AG04449 (cell line): ENCODE data around the gene TENT4B.

Source experiments
- CTCF ChIA-PET: fragments of 350-600 bp; formaldehyde crosslinking; extraction: SDS; loops from one replicate; lab custom pipeline; 2021; ENCODE audit warnings: antibody characterized with exemption; lab: Yijun Ruan, JAX
- POLR2A ChIA-PET: fragments of 400-600, 350-600 bp; formaldehyde crosslinking; extraction: SDS; loops from one replicate; lab custom pipeline; 2020; ENCODE audit warnings: antibody characterized with exemption, inconsistent platforms; lab: Yijun Ruan, JAX
- DNase-seq: peaks from one replicate; pipeline ENCODE4 v3.0.0-alpha.2; 2010; ENCODE audit warnings: low read depth, low spot score
- H3K4me3 ChIP-seq: 2 replicates; pipeline ENCODE4 v1.5.1; 2011; ENCODE audit warnings: low read depth, mild to moderate bottlenecking, control low read depth, low read length
- TF ChIP-seq, protein P1 (sequence below): IDR thresholded peaks from one replicate; pipeline ENCODE4 v1.5.1; 2011; ENCODE audit warnings: mild to moderate bottlenecking, moderate library complexity, low read length, control low read depth, inconsistent platforms; ENCODE audit not compliant: insufficient read depth; ENCODE audit errors: missing control alignments

TENT4B gene

DNA sequence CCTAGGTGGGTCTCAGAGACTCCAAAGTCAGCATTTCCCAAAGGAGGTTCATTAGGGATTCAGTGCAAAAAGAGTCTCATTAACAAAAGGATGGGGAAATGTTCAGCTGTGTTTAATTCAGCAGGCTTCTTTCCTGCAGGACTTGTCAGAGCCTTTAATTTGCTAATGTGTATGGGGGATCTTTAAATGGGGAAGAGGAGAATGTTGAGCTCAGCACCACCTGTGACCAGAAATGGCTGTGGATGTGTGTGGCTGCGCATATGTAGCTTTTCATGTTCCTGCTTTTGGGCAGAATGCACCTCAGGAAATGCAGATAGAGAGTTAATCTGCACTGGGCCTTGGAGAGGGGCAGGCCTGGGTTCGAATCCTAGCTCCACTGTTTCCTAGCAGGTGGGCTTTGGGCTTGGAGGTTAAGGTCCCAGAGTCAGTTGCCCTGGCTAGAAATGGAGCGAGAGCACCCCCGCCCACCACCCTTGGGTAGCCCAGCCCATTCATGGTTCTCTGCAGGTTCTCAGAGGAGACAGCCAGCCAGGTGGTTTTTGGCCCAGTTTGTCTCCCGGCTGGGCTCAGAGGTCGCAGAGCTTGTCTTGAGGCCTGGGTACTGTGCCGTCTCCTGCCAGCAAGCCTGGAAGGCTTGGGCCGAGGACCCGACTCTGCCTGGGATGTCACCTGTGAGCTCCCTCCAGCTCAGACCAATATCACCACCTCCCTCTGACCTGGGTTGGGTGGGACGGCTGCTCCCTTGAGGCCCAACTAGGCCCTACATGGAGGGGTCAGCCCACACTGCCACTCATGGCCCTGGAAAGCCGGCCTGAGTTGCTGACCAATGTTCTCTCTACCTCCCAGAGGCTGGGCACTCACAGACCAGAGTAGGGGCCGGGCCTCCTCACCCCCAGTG, 122.6 kb downstream of the TENT4B start:
- ChIA-PET POLR2A (no interaction called here), CTCF (interaction anchor here (0.7 to 1.6 kb wide), 6 partner anchors 18 to 531 kb away, joined by 3 to 5 read pairs (median 3); partner anchors contain the start of gene CNEP1R1)
- no peak for DNase-seq
- H3K4me3 ChIP-seq = no peak overlapping the region
- TF ChIP-seq, protein P1, sequence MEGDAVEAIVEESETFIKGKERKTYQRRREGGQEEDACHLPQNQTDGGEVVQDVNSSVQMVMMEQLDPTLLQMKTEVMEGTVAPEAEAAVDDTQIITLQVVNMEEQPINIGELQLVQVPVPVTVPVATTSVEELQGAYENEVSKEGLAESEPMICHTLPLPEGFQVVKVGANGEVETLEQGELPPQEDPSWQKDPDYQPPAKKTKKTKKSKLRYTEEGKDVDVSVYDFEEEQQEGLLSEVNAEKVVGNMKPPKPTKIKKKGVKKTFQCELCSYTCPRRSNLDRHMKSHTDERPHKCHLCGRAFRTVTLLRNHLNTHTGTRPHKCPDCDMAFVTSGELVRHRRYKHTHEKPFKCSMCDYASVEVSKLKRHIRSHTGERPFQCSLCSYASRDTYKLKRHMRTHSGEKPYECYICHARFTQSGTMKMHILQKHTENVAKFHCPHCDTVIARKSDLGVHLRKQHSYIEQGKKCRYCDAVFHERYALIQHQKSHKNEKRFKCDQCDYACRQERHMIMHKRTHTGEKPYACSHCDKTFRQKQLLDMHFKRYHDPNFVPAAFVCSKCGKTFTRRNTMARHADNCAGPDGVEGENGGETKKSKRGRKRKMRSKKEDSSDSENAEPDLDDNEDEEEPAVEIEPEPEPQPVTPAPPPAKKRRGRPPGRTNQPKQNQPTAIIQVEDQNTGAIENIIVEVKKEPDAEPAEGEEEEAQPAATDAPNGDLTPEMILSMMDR = no peak

- TF ChIP-seq, protein P1 = no peak
- CTCF ChIA-PET = no interaction called here
- DNase-seq = no peak
- H3K4me3 ChIP-seq = no peak overlapping the region
- POLR2A ChIA-PET = no interaction called here
Measured at GRCh38 chr16:50276326-50276640, 123.2 kb downstream of the TENT4B start.

DNA sequence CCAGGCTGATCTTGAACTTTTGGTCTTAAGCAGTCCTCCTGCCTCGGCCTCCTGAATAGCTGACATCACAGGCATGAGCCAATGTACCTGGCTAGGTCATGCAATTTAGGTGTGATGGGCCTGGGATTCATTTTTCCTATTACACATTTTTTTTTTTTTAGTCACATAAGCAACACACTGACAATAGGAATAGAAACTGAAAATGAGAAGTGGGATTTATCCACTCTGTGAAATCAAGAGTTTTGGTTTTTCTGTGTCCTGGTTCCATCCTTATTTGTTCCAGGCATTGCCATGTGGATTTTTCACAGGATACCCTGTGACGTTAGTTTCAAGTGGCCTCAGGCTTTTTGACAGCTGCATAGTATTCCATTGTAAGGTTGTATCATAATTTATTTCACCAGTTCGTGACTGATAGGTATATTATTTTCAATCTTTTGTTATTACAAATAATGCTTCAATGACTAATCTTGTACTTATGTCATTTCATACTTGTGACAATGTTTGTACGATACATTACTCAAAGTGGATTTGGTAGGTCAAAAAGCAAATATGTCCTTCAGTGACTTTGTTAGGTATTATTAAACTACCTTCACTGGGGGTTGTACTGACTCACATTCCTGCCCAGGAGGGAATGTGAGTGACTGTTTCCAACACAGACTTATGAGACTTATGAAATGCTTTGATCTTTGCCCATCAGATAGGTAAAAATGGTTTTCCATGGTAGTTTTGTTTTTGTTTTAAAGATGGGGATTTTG, 123.9 kb downstream of the TENT4B start:
- no peak overlapping the region for H3K4me3 ChIP-seq
- ChIA-PET CTCF (no interaction called here), POLR2A (no interaction called here)
- TF ChIP-seq, protein P1 = no peak
- DNase-seq = no peak

GRCh38 chr16:50278251-50278650, 125.1 kb downstream of the TENT4B start:
- ChIA-PET POLR2A (no interaction called here), CTCF (no interaction called here)
- DNase-seq = no peak
- TF ChIP-seq, protein P1 = no peak
- no peak overlapping the region for H3K4me3 ChIP-seq

GRCh38 chr16:50279504-50279865, 126.4 kb downstream of the TENT4B start:
- POLR2A ChIA-PET = no interaction called here

More at GRCh38 chr16:50279504-50279865, 126.4 kb downstream of the TENT4B start:
- CTCF ChIA-PET = no interaction called here
- H3K4me3 ChIP-seq = no peak overlapping the region
- DNase-seq = no peak
- TF ChIP-seq, protein P1 = no peak
